Right lobe of liver (tissue), 6 donors: ENCODE data around the gene MTRFR. TPM values are rescaled to one million over a fixed set of nuclear protein-coding genes. Genes with fewer than 3 reads are reported as not detected.

ENCODE experiments used
- ATAC-seq, 4 donors: fragments of 200-7000 bp; cut with Tn5 transposase; one replicate each; pipeline ENCODE4 v1.9.1; 2020; ENCODE audit warnings: mild to moderate bottlenecking in 4 of 4, moderate library complexity in 4 of 4
- DNase-seq, 3 donors: peaks; one replicate each; pipeline ENCODE4 v3.0.0-alpha.2; 2020
- H3K27ac ChIP-seq, 3 donors: fragments of 200-600 bp; one replicate each; pipeline ENCODE4 v1.8.0; 2022
- H3K27me3 ChIP-seq, 2 donors: fragments of 200-600 bp; one replicate each; pipeline ENCODE4 v1.8.0; 2022
- H3K36me3 ChIP-seq, 4 donors: fragments of 200-600 bp; sonication (generic) in 1 of 4; one replicate each; pipeline versions ENCODE4 v1.5.1 to v1.8.0; 2017 to 2022; ENCODE audit warnings: control low read depth in 1 of 4
- H3K4me1 ChIP-seq, 4 donors: fragments of 200-600 bp; sonication (generic) in 1 of 4; one replicate each; pipeline versions ENCODE4 v1.5.1 to v1.8.0; 2017 to 2022; ENCODE audit warnings: control low read depth in 1 of 4
- H3K4me3 ChIP-seq, 3 donors: fragments of 200-600 bp; one replicate each; pipeline ENCODE4 v1.8.0; 2022
- H3K9me3 ChIP-seq, 4 donors: fragments of 200-600 bp; sonication (generic) in 1 of 4; one replicate each; pipeline versions ENCODE4 v1.5.1 to v1.8.0; 2017 to 2022; ENCODE audit warnings: control low read depth in 1 of 4
- CTCF ChIP-seq, 4 donors: fragments of 200-600 bp in 3 of 4; fragments of 450-650 bp in 1 of 4; IDR thresholded peaks; one replicate each; pipeline versions ENCODE4 v1.5.1 to v1.8.0; 2016 to 2022; ENCODE audit warnings: antibody characterized with exemption in 4 of 4, mild to moderate bottlenecking in 2 of 4
- POLR2A ChIP-seq: fragments of 450-650 bp; IDR thresholded peaks from one replicate; pipeline ENCODE4 v1.6.1; 2017; ENCODE audit warnings: antibody characterized with exemption, mild to moderate bottlenecking
- WGBS: methylation state at CpG from one replicate; pipeline ENCODE4 v1.1.6; 2018; ENCODE audit warnings: low coverage, low lambda C conversion rate; ENCODE audit not compliant: insufficient coverage; ENCODE audit errors: missing lambda C conversion rate; 5-methylcytosine and 5-hydroxymethylcytosine counted together
- intact Hi-C, 2 donors: fragments of 100-400 bp; cut with DNase I; formaldehyde crosslinking; loops; one replicate each; pipeline versions ENCODE4 v1.11.2 to v1.14.1; 2022
- total RNA-seq, 6 experiments: library from RNA; depleted of rRNA in 2 of 6; stranded (reverse); fragments of >200 nt in 2 of 6; fragmentation: NEBNext Ultra II Directional in 3 of 6; extraction: Animal tissue kit (Norgen Biotek cat#: 25700) in 3 of 6; gene quantifications; one replicate each; pipeline versions ENCODE4 v1.1.0 to v1.2.4, GENCODE V29; 2016 to 2023
- donor health status: DM: no; HTN: yes; CAD: no.
- donor health status: DM: no; HTN: no; CAD: no.
- donor health status: DM: no; HTN: no; CAD: no.
- donor health status: DM: no; HTN: yes; CAD: no.
- donor health status: DM: no; HTN: yes; CAD: no.

Gene MTRFR
- total RNA-seq, 6 experiments from 2014 or later, result 6.5 to 8.6 (median 7.4) TPM

DNA sequence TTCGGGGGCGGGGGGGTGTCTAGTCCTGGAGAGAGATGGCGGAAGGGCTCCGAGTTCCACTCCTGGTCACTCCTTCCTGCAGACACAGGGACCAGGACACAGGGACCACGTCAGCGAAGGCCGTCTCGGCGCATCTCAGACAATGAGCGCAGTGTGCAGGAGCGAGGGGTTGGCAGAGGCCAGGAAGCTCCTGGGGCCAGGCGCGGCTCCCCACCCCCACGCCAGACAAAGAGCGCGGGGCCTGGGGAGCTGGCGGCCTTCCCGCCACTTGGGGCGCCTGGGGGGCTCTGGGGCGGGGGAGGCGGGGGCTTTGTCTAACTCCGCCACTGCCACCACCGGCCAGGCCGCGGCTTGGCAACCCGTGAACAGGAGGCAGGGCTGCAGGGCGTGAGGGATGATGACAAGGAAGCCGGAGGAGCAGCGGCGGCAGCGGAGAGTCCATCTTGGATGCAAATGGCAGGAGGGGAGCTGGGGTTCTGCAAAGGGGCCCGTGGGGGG, 36.2 kb downstream of the MTRFR start:
- DNase-seq (peak; percentile 60 to 72 (median 69)), ATAC-seq (peak; percentile 42 to 61 (median 49))
- intact Hi-C loops, result no loop called here
- 62% methylated on average over 10 of the region's 32 CpGs for WGBS
- peak overlapping the region in 2 of 3 donors; percentile 7 to 60 for H3K27ac ChIP-seq
- H3K4me3 ChIP-seq, result peak overlapping the region; percentile 60 to 73 (median 71)
- peak in 1 of 4 donors; percentile 6 for TF ChIP-seq CTCF (IDR thresholded peaks at IDR 0.05)
- no peak for TF ChIP-seq POLR2A
- no peaks in the 10 kb centered on the region for H3K27me3 ChIP-seq
- H3K9me3 ChIP-seq, result no peaks in the 10 kb centered on the region
- peaks cover 0 to 2% (median 0%) of the 10 kb centered on the region in 4 donors for H3K36me3 ChIP-seq
- peaks cover 0 to 9% (median 3%) of the 10 kb centered on the region in 4 donors for H3K4me1 ChIP-seq

- ATAC-seq (peak in 1 of 4 donors; percentile 4), DNase-seq (no peak)
- Histone ChIP-seq H3K36me3 (peaks cover 0 to 2% (median 0%) of the 10 kb centered on the region in 4 donors), H3K4me3 (peak overlapping the region; percentile 60 to 73 (median 71)), H3K9me3 (no peaks in the 10 kb centered on the region), H3K27me3 (no peaks in the 10 kb centered on the region), H3K27ac (peak overlapping the region in 2 of 3 donors; percentile 7 to 60), H3K4me1 (peaks cover 0 to 9% (median 3%) of the 10 kb centered on the region in 4 donors)
- TF ChIP-seq POLR2A (no peak), CTCF (IDR thresholded peaks at IDR 0.05) (no peak)
- intact Hi-C loops, result no loop called here
- 0% methylated on average over 2 of the region's 7 CpGs for WGBS
Measured at GRCh38 chr12:123269896-123270213, 36.6 kb downstream of the MTRFR start.

- WGBS, result under 1% methylated on average over 20 of the region's 51 CpGs
- peak in 2 of 3 donors; percentile 33 to 59 for DNase-seq
- ATAC-seq, result peak in 1 of 4 donors; percentile 3
Measured at GRCh38 chr12:123270214-123271000, 37.2 kb downstream of the MTRFR start.

More at GRCh38 chr12:123270214-123271000, 37.2 kb downstream of the MTRFR start:
- H3K9me3 ChIP-seq, result no peaks in the 10 kb centered on the region
- intact Hi-C loops, result no loop called here
- H3K27ac ChIP-seq, result peak overlapping the region; percentile 10 to 63 (median 60)
- TF ChIP-seq CTCF (IDR thresholded peaks at IDR 0.05) (no peak), POLR2A (no peak)
- H3K4me3 ChIP-seq, result peak overlapping the region; percentile 60 to 73 (median 71)
- peaks cover 0 to 9% (median 3%) of the 10 kb centered on the region in 4 donors for H3K4me1 ChIP-seq
- no peaks in the 10 kb centered on the region for H3K27me3 ChIP-seq
- peaks cover 0 to 2% (median 0%) of the 10 kb centered on the region in 4 donors for H3K36me3 ChIP-seq
